NCI-H1105 treated with DMSO at 0.1 percent for 48 hours (cell line): ENCODE measurements around the gene TACC3.

Experiments
- DNase-seq: peaks from one replicate; lab custom pipeline; 2025; lab: John Stamatoyannopoulos, UW

TACC3 gene

GRCh38 chr4:1723131-1723801, 1.9 kb downstream of the TACC3 start:
- DNase-seq, result no peak

GRCh38 chr4:1725521-1725920, 4.2 kb downstream of the TACC3 start:
- DNase-seq, result no peak

- peak; percentile 34 for DNase-seq
Observed at GRCh38 chr4:1726146-1726934, 5.0 kb downstream of the TACC3 start.

GRCh38 chr4:1727117-1728031, 6.1 kb downstream of the TACC3 start:
- no peak for DNase-seq

- DNase-seq, result no peak
Observed at GRCh38 chr4:1728061-1728980, 7.0 kb downstream of the TACC3 start.

- DNase-seq, result no peak
Observed at GRCh38 chr4:1730532-1731135, 9.3 kb downstream of the TACC3 start.

- no peak for DNase-seq
Observed at GRCh38 chr4:1731180-1731579, 9.9 kb downstream of the TACC3 start.

GRCh38 chr4:1732911-1733310, 11.6 kb downstream of the TACC3 start:
- no peak for DNase-seq

- no peak for DNase-seq
Observed at GRCh38 chr4:1735215-1735614, 13.9 kb downstream of the TACC3 start.

- DNase-seq, result no peak
Observed at GRCh38 chr4:1736812-1737211, 15.5 kb downstream of the TACC3 start.

GRCh38 chr4:1737666-1738065, 16.3 kb downstream of the TACC3 start:
- DNase-seq, result no peak

- no peak for DNase-seq
Observed at GRCh38 chr4:1738410-1738809, 17.1 kb downstream of the TACC3 start.

- DNase-seq, result no peak
Observed at GRCh38 chr4:1739358-1739757, 18.0 kb downstream of the TACC3 start.

- DNase-seq, result no peak
Observed at GRCh38 chr4:1740021-1740545, 18.8 kb downstream of the TACC3 start.

GRCh38 chr4:1741208-1741607, 19.9 kb downstream of the TACC3 start:
- no peak for DNase-seq

GRCh38 chr4:1743551-1743950, 22.2 kb downstream of the TACC3 start:
- no peak for DNase-seq

- DNase-seq, result no peak
Observed at GRCh38 chr4:1743975-1744374, 22.7 kb downstream of the TACC3 start.

GRCh38 chr4:1744552-1744951, 23.2 kb downstream of the TACC3 start:
- no peak for DNase-seq

GRCh38 chr4:1745165-1745564, 23.8 kb downstream of the TACC3 start:
- no peak for DNase-seq

- DNase-seq, result no peak
Observed at GRCh38 chr4:1745697-1746096, 24.4 kb downstream of the TACC3 start.

GRCh38 chr4:1746265-1746691, 25.0 kb downstream of the TACC3 start:
- peak; percentile 26 for DNase-seq
